Measurements from ENCODE around the gene KCNE1.

Gene KCNE1

GRCh38 chr21:34520281-34520680 lies 8.3 kb upstream of the KCNE1 start:
- Mint-ChIP-seq H3K4me1 (peaks cover 13% of the 10 kb centered on the region), H3K9me3 (no peaks in the 10 kb centered on the region), H3K27ac (no peak overlapping the region), H3K4me3 (no peak overlapping the region), H3K27me3 (ENCODE audit: low read depth) (peaks cover 4% of the 10 kb centered on the region), H3K36me3 (ENCODE audit: low read depth) (peaks cover 21% of the 10 kb centered on the region)
- TF ChIP-seq CTCF (IDR thresholded peaks at IDR 0.05; ENCODE audit: unreplicated experiment in 3 of 3) = no peak

GRCh38 chr21:34519694-34520093 lies 7.7 kb upstream of the KCNE1 start:
- no peak for TF ChIP-seq CTCF (IDR thresholded peaks at IDR 0.05; ENCODE audit: unreplicated experiment in 3 of 3)
- Mint-ChIP-seq H3K27me3 (ENCODE audit: low read depth) (peaks cover 3% of the 10 kb centered on the region), H3K4me1 (peaks cover 7% of the 10 kb centered on the region), H3K36me3 (ENCODE audit: low read depth) (peaks cover 21% of the 10 kb centered on the region), H3K9me3 (no peaks in the 10 kb centered on the region), H3K4me3 (no peak overlapping the region), H3K27ac (no peak overlapping the region)

- no peaks in the 10 kb centered on the region for H3K9me3 Mint-ChIP-seq
- no peaks in the 10 kb centered on the region for H3K27me3 Mint-ChIP-seq (ENCODE audit: low read depth)
- peaks cover 21% of the 10 kb centered on the region for H3K36me3 Mint-ChIP-seq (ENCODE audit: low read depth)
- H3K27ac Mint-ChIP-seq = no peak overlapping the region
- H3K4me3 Mint-ChIP-seq = no peak overlapping the region
- no peak for TF ChIP-seq CTCF (IDR thresholded peaks at IDR 0.05; ENCODE audit: unreplicated experiment in 3 of 3)
- peaks cover under 1% of the 10 kb centered on the region for H3K4me1 Mint-ChIP-seq
These were observed 7.0 kb upstream of the KCNE1 start for GRCh38 chr21:34519016-34519415.

GRCh38 chr21:34518301-34518700 lies 6.3 kb upstream of the KCNE1 start:
- H3K4me1 Mint-ChIP-seq = no peaks in the 10 kb centered on the region
- no peaks in the 10 kb centered on the region for H3K9me3 Mint-ChIP-seq
- no peak for TF ChIP-seq CTCF (IDR thresholded peaks at IDR 0.05; ENCODE audit: unreplicated experiment in 3 of 3)
- H3K27ac Mint-ChIP-seq = no peak overlapping the region
- H3K36me3 Mint-ChIP-seq (ENCODE audit: low read depth) = peaks cover 21% of the 10 kb centered on the region
- H3K27me3 Mint-ChIP-seq (ENCODE audit: low read depth) = no peaks in the 10 kb centered on the region
- H3K4me3 Mint-ChIP-seq = no peak overlapping the region

GRCh38 chr21:34517491-34518245 lies 5.7 kb upstream of the KCNE1 start:
- H3K9me3 Mint-ChIP-seq = no peaks in the 10 kb centered on the region
- no peaks in the 10 kb centered on the region for H3K4me1 Mint-ChIP-seq
- H3K27ac Mint-ChIP-seq = no peak overlapping the region
- no peaks in the 10 kb centered on the region for H3K27me3 Mint-ChIP-seq (ENCODE audit: low read depth)
- TF ChIP-seq CTCF (IDR thresholded peaks at IDR 0.05; ENCODE audit: unreplicated experiment in 3 of 3) = peak in 1 of 3 experiments; percentile 12
- peaks cover 21% of the 10 kb centered on the region for H3K36me3 Mint-ChIP-seq (ENCODE audit: low read depth)
- H3K4me3 Mint-ChIP-seq = no peak overlapping the region

- H3K36me3 Mint-ChIP-seq (ENCODE audit: low read depth) = peaks cover 21% of the 10 kb centered on the region
- no peak overlapping the region for H3K27ac Mint-ChIP-seq
- no peaks in the 10 kb centered on the region for H3K27me3 Mint-ChIP-seq (ENCODE audit: low read depth)
- H3K4me3 Mint-ChIP-seq = no peak overlapping the region
- H3K4me1 Mint-ChIP-seq = no peaks in the 10 kb centered on the region
- no peaks in the 10 kb centered on the region for H3K9me3 Mint-ChIP-seq
- no peak for TF ChIP-seq CTCF (IDR thresholded peaks at IDR 0.05; ENCODE audit: unreplicated experiment in 3 of 3)
These were observed 5.0 kb upstream of the KCNE1 start for GRCh38 chr21:34517039-34517438.
